NCI-H2227 treated with DMSO at 0.1 percent for 48 hours (cell line): ENCODE data around the gene SLC25A13.
"Not testable (repeated sequence)": the region's sequence is repeated elsewhere in the genome, so short reads cannot be mapped to it uniquely, and the experiment has no call there.

ENCODE experiments used
- DNase-seq: peaks from one replicate; lab custom pipeline; 2025; lab: John Stamatoyannopoulos, UW

SLC25A13 gene

DNA sequence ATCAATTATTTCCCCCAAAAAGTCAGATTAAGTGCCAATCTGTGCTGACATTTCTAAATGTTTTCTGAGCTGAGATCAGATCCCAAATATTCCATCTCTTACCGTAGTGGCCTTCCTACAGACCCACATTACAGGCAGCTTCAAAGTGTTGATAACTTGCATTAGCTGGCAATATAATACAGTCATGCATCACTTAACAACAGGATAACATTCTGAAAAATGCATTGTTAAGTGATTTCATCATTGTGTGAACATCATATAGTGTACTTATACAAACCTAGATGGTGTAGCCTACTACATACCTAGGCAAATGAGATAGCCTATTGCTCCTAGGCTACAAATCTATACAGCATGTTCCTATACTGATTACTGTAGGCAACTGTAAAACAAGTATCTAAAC lies 22.4 kb downstream of the SLC25A13 start:
- no peak for DNase-seq

GRCh38 chr7:96297876-96298275 lies 24.0 kb downstream of the SLC25A13 start:
- DNase-seq: no peak

DNA sequence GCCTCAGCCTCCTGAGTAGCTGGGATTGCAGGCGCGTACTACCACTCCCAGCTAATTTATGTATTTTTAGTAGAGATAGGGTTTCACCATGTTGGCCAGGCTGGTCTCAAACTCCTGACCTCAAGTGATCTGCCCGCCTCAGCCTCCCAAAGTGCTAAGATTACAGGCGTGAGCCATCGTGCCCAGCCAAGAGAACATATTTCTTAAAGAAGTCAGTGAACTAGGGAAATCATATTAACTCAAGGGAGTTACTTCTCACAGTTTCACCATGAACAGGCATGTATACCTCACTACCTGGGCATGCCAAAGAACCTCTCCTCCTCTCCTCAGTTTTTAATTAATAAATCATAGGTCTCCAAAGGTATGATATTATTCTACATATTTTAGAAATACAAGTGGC lies 24.5 kb downstream of the SLC25A13 start:
- DNase-seq: not testable (repeated sequence)

GRCh38 chr7:96293911-96294310 lies 28.0 kb downstream of the SLC25A13 start:
- DNase-seq: not testable (repeated sequence)

DNA sequence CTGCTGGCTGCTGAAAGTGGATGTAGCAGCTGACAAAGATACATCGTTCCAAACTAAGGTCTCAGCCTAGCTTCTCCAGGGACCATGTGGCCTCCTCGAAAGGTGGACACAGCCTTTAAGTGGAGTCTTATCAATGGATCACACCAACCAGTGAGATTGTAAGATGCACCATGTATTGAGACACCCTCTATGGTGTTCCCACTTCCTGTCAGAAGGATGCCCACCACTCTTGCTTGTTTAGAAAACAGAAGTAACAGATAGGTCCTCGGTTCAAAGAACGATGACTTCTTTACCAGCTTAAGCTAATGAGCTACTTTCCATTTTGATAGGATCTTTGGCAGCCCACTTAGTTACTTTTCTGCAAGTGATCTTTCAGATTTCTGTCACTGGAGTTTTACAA lies 34.3 kb downstream of the SLC25A13 start:
- no peak for DNase-seq

DNA sequence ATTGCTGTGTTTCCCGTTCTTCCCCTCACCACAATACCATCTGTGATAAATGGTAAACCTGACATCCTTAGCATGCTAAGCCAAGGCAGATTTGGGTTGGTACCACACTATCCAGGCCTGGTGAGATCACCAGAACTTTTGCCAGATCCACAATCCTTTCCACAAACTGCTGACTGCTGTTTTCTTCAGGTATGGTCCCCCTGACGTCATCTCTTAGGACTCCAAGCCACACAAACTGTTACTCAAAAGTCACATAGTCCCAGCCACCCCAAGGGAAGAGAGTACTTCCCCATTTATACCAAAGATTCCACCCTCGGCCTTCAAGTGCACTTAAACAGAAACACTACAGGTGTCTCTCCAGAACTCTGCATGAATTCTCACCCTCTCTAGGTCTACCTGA lies 34.8 kb downstream of the SLC25A13 start:
- DNase-seq: no peak

DNA sequence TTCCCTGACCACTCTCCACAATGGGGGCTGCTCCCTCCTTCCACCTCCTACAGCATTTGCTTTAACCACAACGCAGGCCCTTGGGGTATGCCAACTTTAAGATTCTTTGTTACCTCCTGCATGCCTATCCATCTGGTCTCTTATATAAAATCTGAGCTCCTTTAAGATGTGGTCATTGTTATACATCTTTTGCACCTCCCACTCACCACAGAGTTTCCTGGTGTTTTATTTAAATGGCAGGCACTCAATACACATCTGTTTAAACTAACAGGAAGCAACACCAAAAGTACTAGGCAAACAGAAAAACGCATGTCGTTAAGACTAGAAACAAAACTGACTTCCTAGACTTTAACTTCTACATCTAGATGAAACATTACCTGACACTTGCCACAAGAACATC lies 36.3 kb downstream of the SLC25A13 start:
- no peak for DNase-seq

DNA sequence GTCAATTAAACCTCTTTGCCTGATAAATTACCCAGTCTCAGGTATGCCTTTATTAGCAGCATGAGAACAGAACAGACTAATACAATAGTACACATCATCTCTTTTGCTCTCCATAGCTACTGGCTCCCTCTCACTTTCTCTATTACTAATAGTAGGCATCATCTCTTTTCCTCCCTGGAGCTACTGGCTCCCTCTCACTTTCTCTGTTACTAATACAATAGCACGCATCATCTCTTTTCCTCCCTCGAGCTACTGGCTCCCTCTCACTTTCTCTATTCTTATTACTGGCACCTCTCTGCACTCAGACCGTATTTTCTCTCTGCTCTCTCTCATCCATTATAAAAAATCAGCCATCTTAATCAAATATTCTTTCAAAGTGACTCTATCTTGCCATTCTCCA lies 37.1 kb downstream of the SLC25A13 start:
- no peak for DNase-seq

GRCh38 chr7:96284240-96284639 lies 37.7 kb downstream of the SLC25A13 start:
- DNase-seq: no peak

GRCh38 chr7:96282835-96283234 lies 39.1 kb downstream of the SLC25A13 start:
- DNase-seq: no peak

GRCh38 chr7:96277921-96278320 lies 44.0 kb downstream of the SLC25A13 start:
- no peak for DNase-seq

DNA sequence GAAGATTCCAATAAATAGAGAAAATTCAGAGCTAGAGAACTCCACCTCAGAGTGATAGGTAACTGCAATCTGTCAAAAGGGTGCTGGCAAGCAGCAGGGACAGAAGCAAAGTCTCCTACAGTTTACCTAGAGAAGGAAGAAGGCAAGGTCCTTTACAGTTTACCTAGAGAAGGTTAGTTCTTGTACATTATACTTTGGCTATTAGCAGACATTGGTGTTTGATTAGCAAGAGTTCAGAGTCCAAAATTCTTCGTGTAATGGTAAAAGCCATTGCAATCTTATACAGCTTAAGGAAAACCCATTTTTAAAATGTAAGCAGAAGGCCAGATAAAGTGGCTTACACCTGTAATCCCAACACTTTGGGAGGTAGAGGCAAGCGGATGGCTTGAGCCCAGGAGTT lies 45.9 kb downstream of the SLC25A13 start:
- no peak for DNase-seq

GRCh38 chr7:96273716-96274115 lies 48.2 kb downstream of the SLC25A13 start:
- no peak for DNase-seq

GRCh38 chr7:96269246-96269994 lies 52.5 kb downstream of the SLC25A13 start:
- DNase-seq: no peak

DNA sequence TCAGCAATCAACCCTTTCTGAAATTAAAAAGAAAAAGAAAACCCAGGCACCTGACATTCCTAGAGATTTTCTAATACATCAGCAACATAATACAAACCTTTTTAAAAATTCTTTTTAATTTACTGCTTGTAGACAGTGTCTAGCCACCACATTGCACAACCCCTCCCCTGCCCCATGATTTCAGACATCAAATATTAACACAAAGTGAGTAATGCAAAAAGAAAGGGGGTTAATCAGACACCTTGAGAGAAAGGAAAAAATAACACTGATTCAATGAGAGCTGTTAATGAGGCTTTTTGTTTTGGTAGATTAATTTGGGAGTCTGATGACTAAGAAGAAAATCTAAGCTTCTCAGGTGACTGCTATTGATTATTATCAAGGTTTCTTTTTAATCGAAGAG lies 55.3 kb downstream of the SLC25A13 start:
- no peak for DNase-seq

GRCh38 chr7:96266015-96266414 lies 55.9 kb downstream of the SLC25A13 start:
- DNase-seq: no peak

GRCh38 chr7:96253964-96254363 lies 67.9 kb downstream of the SLC25A13 start:
- no peak for DNase-seq

GRCh38 chr7:96253441-96253840 lies 68.5 kb downstream of the SLC25A13 start:
- no peak for DNase-seq

GRCh38 chr7:96250776-96251361 lies 71.0 kb downstream of the SLC25A13 start:
- no peak for DNase-seq

DNA sequence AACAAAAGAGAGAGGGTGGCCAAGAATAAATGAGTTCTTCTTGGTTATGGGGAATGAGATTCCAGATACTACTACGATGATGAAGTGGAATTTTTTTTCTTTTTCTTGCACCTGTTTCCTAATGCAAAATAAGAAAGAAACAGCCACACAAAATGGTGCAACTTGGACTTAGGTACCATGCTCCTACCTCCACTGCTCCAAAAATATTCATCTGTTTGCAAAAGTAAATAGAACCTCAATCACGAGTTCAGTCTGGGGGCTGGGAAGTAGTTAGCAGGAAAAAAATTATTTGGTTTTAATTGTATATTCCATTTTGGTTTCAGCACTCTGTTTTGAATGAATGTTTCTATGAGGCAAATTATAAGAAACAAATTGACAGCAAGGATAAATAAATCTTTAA lies 73.5 kb downstream of the SLC25A13 start:
- no peak for DNase-seq

- DNase-seq: peak; percentile 24
Observed at GRCh38 chr7:96246919-96247318, 75.0 kb downstream of the SLC25A13 start.

GRCh38 chr7:96244992-96245292 lies 77.0 kb downstream of the SLC25A13 start:
- no peak for DNase-seq

GRCh38 chr7:96244244-96244991 lies 77.5 kb downstream of the SLC25A13 start:
- no peak for DNase-seq
